Measurements from ENCODE around the gene FSD1L.

DNA sequence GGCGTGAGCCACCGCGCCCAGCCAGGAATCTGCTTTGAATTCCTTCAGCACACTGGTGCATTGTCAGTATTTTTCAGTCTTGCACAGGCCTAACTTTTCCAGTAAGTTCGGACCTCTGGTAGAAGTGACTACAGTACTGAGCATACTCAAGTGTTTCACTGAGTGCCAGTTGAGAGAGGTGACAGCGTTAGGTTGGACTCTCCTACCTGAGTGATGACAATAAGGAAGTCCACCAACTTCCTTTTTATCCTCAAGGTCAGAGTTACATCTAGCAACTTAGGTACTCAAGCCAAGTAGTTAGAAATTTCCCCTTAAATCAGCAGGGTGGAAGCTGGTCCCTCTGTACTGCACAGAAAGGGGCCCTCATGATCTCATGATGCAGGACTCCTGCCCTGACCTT, 26.0 kb upstream of the FSD1L start:
- no peak for TF ChIP-seq CTCF (IDR thresholded peaks at IDR 0.05 in 8 of 11, conservative IDR thresholded peaks at IDR 0.05 in 3 of 11)
- TF ChIP-seq POLR2AphosphoS5 (IDR thresholded peaks at IDR 0.05): no peak
- no peak for TF ChIP-seq POLR2A (IDR thresholded peaks at IDR 0.05)
